ENCODE data around the gene CLDN22. TPM values are rescaled to one million over a fixed set of nuclear protein-coding genes. Genes with fewer than 3 reads are reported as not detected.

Gene CLDN22
- total and polyA plus RNA-seq, 2 donors (not counting 1 experiment from before 2014, with no cell fraction given) = not detected

- Histone ChIP-seq H4K20me1 (ENCODE audit: control insufficient read depth, insufficient read depth, low read length, poor library complexity, severe bottlenecking) (no peaks in the 10 kb centered on the region), H3K9ac (ENCODE audit: low read length) (no peak overlapping the region), H3K79me2 (ENCODE audit: control insufficient read depth, insufficient read depth, low read length) (no peaks in the 10 kb centered on the region), H3K27ac (ENCODE audit: low read length in 2 of 2) (no peak overlapping the region), H3K4me1 (ENCODE audit: control insufficient read depth in 2 of 2, insufficient read depth in 2 of 2, low read length in 2 of 2) (no peaks in the 10 kb centered on the region), H3K9me3 (ENCODE audit: control extremely low read depth in 1 of 3, control insufficient read depth in 2 of 3, insufficient read depth in 1 of 3, low read length in 2 of 3) (no peaks in the 10 kb centered on the region), H3K27me3 (replicated peaks in 1 of 4; ENCODE audit: control extremely low read depth in 1 of 4, control insufficient read depth in 3 of 4, insufficient read depth in 4 of 4, low read length in 3 of 4) (no peaks in the 10 kb centered on the region), H3K4me3 (ENCODE audit: control extremely low read depth in 1 of 5, extremely low read depth in 1 of 5, insufficient read depth in 1 of 5, low read depth in 2 of 5, low read length in 4 of 5) (no peak overlapping the region), H3K4me2 (replicated peaks; ENCODE audit: low read depth, low read length, poor library complexity, severe bottlenecking) (no peak overlapping the region), H3K36me3 (replicated peaks in 1 of 2; ENCODE audit: control extremely low read depth in 1 of 2, control insufficient read depth in 1 of 2, extremely low read depth in 1 of 2, insufficient read depth in 2 of 2, low read length in 1 of 2) (no peaks in the 10 kb centered on the region), H2AFZ (ENCODE audit: insufficient read depth, low read depth, low read length, poor library complexity, severe bottlenecking) (no peak overlapping the region)
- no peaks in the 10 kb centered on the region for H3K9me3 Mint-ChIP-seq (ENCODE audit: insufficient read depth)
- H3K4me3 Mint-ChIP-seq = no peak overlapping the region
- H3K27ac Mint-ChIP-seq = no peak overlapping the region
- ATAC-seq (ENCODE audit: low read depth) (no peak), DNase-seq (no peak)
- ChIA-PET POLR2A (no interaction called here), CTCF (interaction anchor here (1.5 to 1.6 kb wide), 2 partner anchors 25 to 120 kb away, joined by 3 to 5 read pairs; no protein-coding TSS in a partner anchor)
- H3K27me3 Mint-ChIP-seq = peaks cover 21% of the 10 kb centered on the region
- WGBS (ENCODE audit: insufficient coverage) = 96% methylated on average over 10 of the region's 11 CpGs
- intact Hi-C loops (cut with micrococcal nuclease) = no loop called here
- no peaks in the 10 kb centered on the region for H3K4me1 Mint-ChIP-seq
- no peak for TF ChIP-seq EZH2 (IDR thresholded peaks at IDR 0.05; ENCODE audit: borderline replicate concordance, insufficient read depth, low read depth, low read length, poor library complexity, severe bottlenecking)
- TF ChIP-seq, protein P1, sequence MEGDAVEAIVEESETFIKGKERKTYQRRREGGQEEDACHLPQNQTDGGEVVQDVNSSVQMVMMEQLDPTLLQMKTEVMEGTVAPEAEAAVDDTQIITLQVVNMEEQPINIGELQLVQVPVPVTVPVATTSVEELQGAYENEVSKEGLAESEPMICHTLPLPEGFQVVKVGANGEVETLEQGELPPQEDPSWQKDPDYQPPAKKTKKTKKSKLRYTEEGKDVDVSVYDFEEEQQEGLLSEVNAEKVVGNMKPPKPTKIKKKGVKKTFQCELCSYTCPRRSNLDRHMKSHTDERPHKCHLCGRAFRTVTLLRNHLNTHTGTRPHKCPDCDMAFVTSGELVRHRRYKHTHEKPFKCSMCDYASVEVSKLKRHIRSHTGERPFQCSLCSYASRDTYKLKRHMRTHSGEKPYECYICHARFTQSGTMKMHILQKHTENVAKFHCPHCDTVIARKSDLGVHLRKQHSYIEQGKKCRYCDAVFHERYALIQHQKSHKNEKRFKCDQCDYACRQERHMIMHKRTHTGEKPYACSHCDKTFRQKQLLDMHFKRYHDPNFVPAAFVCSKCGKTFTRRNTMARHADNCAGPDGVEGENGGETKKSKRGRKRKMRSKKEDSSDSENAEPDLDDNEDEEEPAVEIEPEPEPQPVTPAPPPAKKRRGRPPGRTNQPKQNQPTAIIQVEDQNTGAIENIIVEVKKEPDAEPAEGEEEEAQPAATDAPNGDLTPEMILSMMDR (IDR thresholded peaks at IDR 0.05) = no peak
These were observed 33.3 kb downstream of the CLDN22 start for GRCh38 chr4:183286590-183287308.

DNA sequence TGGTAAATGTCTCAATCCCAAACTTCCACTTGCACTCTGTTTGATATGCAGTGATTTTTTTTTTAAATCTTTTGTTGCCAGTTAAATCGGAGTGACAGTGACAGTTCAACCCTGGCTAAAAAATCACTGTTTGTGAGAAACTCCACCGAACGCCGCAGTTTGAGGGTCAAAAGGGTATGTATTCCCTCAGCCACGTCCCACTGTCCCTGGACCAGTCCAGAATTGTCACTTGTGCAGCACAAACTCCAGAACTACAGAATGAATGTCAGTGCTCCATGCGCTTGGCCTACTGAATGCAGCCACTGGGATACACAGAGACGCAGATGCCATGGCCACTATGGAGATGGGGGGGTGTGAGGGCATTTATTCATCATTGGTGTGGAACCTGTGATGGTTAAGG is 34.2 kb downstream of the CLDN22 start:
- intact Hi-C loops (cut with micrococcal nuclease) = no loop called here
- Mint-ChIP-seq H3K4me1 (no peaks in the 10 kb centered on the region), H3K27ac (no peak overlapping the region), H3K27me3 (peaks cover 21% of the 10 kb centered on the region), H3K9me3 (ENCODE audit: insufficient read depth) (no peaks in the 10 kb centered on the region), H3K4me3 (no peak overlapping the region)
- H3K4me3 ChIP-seq (ENCODE audit: control extremely low read depth in 1 of 5, extremely low read depth in 1 of 5, insufficient read depth in 1 of 5, low read depth in 2 of 5, low read length in 4 of 5) = no peak overlapping the region
- ATAC-seq (ENCODE audit: low read depth) = no peak
- WGBS (ENCODE audit: insufficient coverage) = 91% methylated on average over 7 of the region's 7 CpGs
- TF ChIP-seq, protein P1 (IDR thresholded peaks at IDR 0.05) = no peak
- TF ChIP-seq EZH2 (IDR thresholded peaks at IDR 0.05; ENCODE audit: borderline replicate concordance, insufficient read depth, low read depth, low read length, poor library complexity, severe bottlenecking) = no peak
- H3K4me2 ChIP-seq (replicated peaks; ENCODE audit: low read depth, low read length, poor library complexity, severe bottlenecking) = no peak overlapping the region
- ChIA-PET CTCF (no interaction called here), POLR2A (no interaction called here)
- no peak for DNase-seq
- H3K4me1 ChIP-seq (ENCODE audit: control insufficient read depth in 2 of 2, insufficient read depth in 2 of 2, low read length in 2 of 2) = no peaks in the 10 kb centered on the region
- H3K27me3 ChIP-seq (replicated peaks in 1 of 4; ENCODE audit: control extremely low read depth in 1 of 4, control insufficient read depth in 3 of 4, insufficient read depth in 4 of 4, low read length in 3 of 4) = no peaks in the 10 kb centered on the region
- no peak overlapping the region for H3K9ac ChIP-seq (ENCODE audit: low read length)
- H2AFZ ChIP-seq (ENCODE audit: insufficient read depth, low read depth, low read length, poor library complexity, severe bottlenecking) = no peak overlapping the region
- no peak overlapping the region for H3K27ac ChIP-seq (ENCODE audit: low read length in 2 of 2)
- no peaks in the 10 kb centered on the region for H4K20me1 ChIP-seq (ENCODE audit: control insufficient read depth, insufficient read depth, low read length, poor library complexity, severe bottlenecking)
- H3K36me3 ChIP-seq (replicated peaks in 1 of 2; ENCODE audit: control extremely low read depth in 1 of 2, control insufficient read depth in 1 of 2, extremely low read depth in 1 of 2, insufficient read depth in 2 of 2, low read length in 1 of 2) = no peaks in the 10 kb centered on the region
- no peaks in the 10 kb centered on the region for H3K9me3 ChIP-seq (ENCODE audit: control extremely low read depth in 1 of 3, control insufficient read depth in 2 of 3, insufficient read depth in 1 of 3, low read length in 2 of 3)
- H3K79me2 ChIP-seq (ENCODE audit: control insufficient read depth, insufficient read depth, low read length) = no peaks in the 10 kb centered on the region

Measured in B cell (primary cell).